BE2C (cell line): Measurements from ENCODE around the gene IGSF21.

ENCODE experiments used
- DNase-seq: peaks from one replicate; pipeline ENCODE4 v3.0.0-alpha.2; 2020
- H3K27me3 ChIP-seq: fragments of 250-450 bp; sonication (Bioruptor Pico); 2 replicates; pipeline ENCODE4 v1.5.1; 2020; ENCODE audit warnings: mild to moderate bottlenecking
- H3K36me3 ChIP-seq: fragments of 250-450 bp; sonication (Bioruptor Pico); 2 replicates; pipeline ENCODE4 v1.5.1; 2020; ENCODE audit warnings: mild to moderate bottlenecking
- H3K4me1 ChIP-seq: fragments of 250-450 bp; sonication (Bioruptor Pico); 2 replicates; pipeline ENCODE4 v1.5.1; 2020
- H3K4me3 ChIP-seq: 2 replicates; pipeline ENCODE4 v1.5.1; 2011; ENCODE audit warnings: low read depth, low read length
- H3K9me3 ChIP-seq: fragments of 250-450 bp; sonication (Bioruptor Pico); 2 replicates; pipeline ENCODE4 v1.5.1; 2020
- CTCF ChIP-seq: IDR thresholded peaks from 2 replicates; pipeline ENCODE4 v1.5.1; 2012; ENCODE audit warnings: mild to moderate bottlenecking, low read depth, low read length

The IGSF21 gene

GRCh38 chr1:18354612-18355011 is 247.0 kb downstream of the IGSF21 start:
- no peak for TF ChIP-seq CTCF
- H3K4me3 ChIP-seq = no peak overlapping the region
- no peaks in the 10 kb centered on the region for H3K4me1 ChIP-seq
- H3K27me3 ChIP-seq = no peaks in the 10 kb centered on the region
- H3K9me3 ChIP-seq = no peaks in the 10 kb centered on the region
- DNase-seq = no peak
- H3K36me3 ChIP-seq = no peaks in the 10 kb centered on the region

GRCh38 chr1:18357622-18358230 is 250.1 kb downstream of the IGSF21 start:
- H3K36me3 ChIP-seq = no peaks in the 10 kb centered on the region
- no peak for DNase-seq
- no peak overlapping the region for H3K4me3 ChIP-seq

GRCh38 chr1:18358600-18358999 is 251.0 kb downstream of the IGSF21 start:
- TF ChIP-seq CTCF = no peak
- DNase-seq = no peak
- Histone ChIP-seq H3K4me1 (no peaks in the 10 kb centered on the region), H3K27me3 (no peaks in the 10 kb centered on the region), H3K9me3 (no peaks in the 10 kb centered on the region), H3K36me3 (no peaks in the 10 kb centered on the region), H3K4me3 (no peak overlapping the region)

More at GRCh38 chr1:18357622-18358230, 250.1 kb downstream of the IGSF21 start:
- no peaks in the 10 kb centered on the region for H3K9me3 ChIP-seq
- no peaks in the 10 kb centered on the region for H3K27me3 ChIP-seq
- H3K4me1 ChIP-seq = no peaks in the 10 kb centered on the region
- TF ChIP-seq CTCF = no peak

- no peak overlapping the region for H3K4me3 ChIP-seq
- H3K4me1 ChIP-seq = no peaks in the 10 kb centered on the region
- H3K9me3 ChIP-seq = no peaks in the 10 kb centered on the region
- TF ChIP-seq CTCF = no peak
- H3K27me3 ChIP-seq = no peaks in the 10 kb centered on the region
- no peak for DNase-seq
- no peaks in the 10 kb centered on the region for H3K36me3 ChIP-seq
Observed at GRCh38 chr1:18360251-18360650, 252.7 kb downstream of the IGSF21 start.

DNA sequence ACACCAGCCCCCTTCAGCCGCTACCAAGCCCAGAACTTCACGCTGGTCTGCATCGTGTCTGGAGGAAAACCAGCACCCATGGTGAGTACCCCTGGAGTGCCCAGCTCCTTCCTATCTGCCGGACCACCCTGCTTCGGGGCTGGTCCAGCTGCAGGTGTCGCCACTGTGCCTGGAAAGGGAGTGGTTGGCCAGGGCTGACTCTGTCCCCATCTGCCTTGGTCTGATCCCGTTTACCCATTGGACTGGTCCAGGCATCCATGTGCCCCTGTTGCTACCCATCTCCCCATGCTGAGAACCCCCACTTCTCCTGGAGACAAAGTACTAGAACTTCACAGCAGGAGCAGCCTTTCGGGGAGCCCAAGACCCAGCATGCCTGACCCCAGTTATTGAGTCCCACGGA is 254.6 kb downstream of the IGSF21 start:
- Histone ChIP-seq H3K27me3 (no peaks in the 10 kb centered on the region), H3K4me1 (no peaks in the 10 kb centered on the region), H3K4me3 (no peak overlapping the region), H3K36me3 (no peaks in the 10 kb centered on the region), H3K9me3 (no peaks in the 10 kb centered on the region)
- no peak for DNase-seq
- no peak for TF ChIP-seq CTCF

DNA sequence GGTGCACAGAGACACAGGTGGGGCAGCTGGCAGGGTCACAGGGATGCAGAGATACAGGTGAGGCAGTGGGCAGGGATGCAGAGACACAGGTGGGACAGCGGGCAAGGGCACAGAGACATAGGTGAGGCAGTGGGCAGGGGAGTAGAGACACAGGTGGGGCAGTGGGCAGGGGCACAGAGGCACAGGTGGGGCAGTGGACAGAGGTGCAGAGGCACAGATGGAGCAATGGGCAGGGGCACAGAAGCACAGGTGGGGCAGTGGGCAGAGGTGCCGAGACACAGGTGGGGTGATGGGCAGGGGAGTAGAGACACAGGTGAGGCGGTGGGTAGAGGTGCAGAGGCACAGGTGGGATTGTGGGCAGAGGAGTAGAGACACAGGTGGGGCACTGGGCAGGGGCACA is 255.8 kb downstream of the IGSF21 start:
- Histone ChIP-seq H3K36me3 (no peaks in the 10 kb centered on the region), H3K4me3 (no peak overlapping the region), H3K9me3 (no peaks in the 10 kb centered on the region), H3K4me1 (no peaks in the 10 kb centered on the region), H3K27me3 (no peaks in the 10 kb centered on the region)
- DNase-seq = no peak
- TF ChIP-seq CTCF = no peak
